ENCODE results near the gene PNMA5. TPM values are rescaled to one million over a fixed set of nuclear protein-coding genes. Genes with fewer than 3 reads are reported as not detected.
"Not testable (repeated sequence)": the region's sequence is repeated elsewhere in the genome, so short reads cannot be mapped to it uniquely, and the experiment has no call there.

The PNMA5 gene
- not detected for total RNA-seq
- long read RNA-seq: 0 reads

DNA sequence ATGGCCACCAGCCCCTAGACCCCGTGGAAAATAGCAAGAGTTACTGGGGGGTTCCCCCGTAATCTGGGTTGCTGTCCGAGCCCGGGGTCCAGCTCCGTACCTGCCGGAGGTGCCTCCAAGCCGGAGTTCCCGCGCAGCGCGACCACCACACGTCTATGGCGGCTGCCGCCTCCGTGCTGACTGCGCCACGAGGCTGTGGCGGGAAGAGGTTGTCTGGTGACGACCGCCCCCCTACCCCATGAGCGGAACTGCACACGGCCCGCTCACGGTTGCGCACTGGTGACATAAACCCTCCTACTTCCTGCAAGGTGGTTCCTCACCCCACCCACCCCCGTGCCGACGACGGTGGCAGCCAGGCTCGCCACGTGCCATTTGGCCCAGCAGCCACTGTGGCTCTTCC, at the start of gene PNMA5:
PNMA5 (minus strand) TSS at position 184 of the 400 bp plus-strand sequence. CDS start 2,518 bp downstream, outside the sequence.
- ATAC-seq (no peak), DNase-seq (ENCODE audit: missing footprints) (no peak)
- intact Hi-C loops (cut with DNase I): no loop called here

DNA sequence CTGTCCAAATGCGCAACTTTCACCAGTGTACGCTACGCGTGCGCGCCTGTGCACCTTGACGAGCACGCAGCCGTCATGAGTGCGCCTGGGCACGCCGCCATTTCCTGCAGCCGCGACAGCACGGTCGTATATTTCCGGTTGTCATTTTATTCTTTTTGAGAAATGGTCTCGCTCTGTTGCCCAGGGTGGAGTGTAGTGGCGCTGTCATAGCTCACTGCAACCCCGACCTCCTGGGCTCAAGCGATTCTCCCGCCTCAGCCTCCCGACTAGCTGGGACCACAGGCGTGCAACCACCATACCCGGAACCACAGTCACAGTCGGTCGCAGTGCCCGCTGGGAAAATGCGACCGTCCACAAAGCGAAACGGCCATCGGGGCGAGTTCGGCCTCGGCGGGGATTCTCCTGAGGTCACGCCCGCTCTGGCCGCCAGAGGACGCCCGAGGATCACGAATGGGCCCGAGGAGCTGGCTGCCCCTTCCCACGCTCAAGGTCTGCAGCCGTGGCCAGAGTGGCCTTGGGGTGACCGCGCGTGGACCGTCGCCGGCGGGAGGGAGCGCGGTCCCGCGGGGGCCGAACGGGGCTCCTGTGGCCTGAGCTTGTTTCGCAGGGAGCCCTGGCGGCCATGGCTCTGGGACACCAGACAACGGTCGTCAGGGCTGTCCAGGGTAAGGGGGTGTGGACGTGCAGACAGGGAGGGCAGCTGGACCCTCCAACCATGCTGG, 38.6 kb upstream of the PNMA5 start:
- peak; percentile 89 for ATAC-seq
- intact Hi-C loops (cut with DNase I): no loop called here

DNA sequence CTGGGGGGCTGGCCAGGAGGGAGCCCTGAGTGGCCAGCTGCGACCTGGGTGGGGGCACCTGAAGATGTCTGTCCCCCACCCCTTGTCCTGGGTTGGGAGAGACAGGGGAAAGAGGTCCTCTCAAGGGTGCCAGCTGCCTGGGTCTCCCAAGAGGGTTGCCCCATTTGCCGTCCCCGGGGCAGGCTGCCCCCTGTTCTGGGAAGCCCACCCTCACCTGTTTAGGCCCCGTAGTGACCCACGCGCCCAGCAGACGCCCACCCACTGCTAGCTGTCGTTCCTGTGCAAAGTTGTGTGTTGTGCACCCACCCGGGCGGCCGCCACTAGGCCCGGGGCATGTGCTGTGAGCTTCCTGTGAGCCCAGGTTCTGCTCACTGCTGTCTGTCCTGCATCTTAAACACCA, 36.9 kb upstream of the PNMA5 start:
- intact Hi-C loops (cut with DNase I): no loop called here
- DNase-seq (ENCODE audit: missing footprints): no peak
- ATAC-seq: no peak

More for the DNA sequence above, 38.6 kb upstream of the PNMA5 start:
- DNase-seq (ENCODE audit: missing footprints): peak; percentile 89

DNA sequence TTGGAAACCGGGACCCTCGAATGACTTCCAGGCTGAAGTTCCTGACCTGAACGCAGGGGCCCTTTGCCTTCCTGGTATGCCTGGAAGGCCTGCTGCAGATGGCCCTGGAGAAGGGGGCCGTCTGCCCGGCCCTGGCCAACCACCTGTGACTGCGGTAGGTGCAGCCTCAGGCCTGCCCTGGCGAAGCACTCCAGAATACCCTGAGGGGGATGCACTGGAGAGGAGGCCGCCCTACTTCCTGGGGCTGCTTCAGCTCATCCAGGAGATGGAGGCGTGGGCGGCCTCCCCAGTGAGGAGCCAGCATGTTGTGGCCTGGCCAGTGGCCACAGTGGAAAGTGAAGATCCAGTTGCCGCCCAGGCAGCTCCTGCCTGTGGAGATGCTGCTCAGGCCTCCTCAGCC, 36.0 kb upstream of the PNMA5 start:
- intact Hi-C loops (cut with DNase I): no loop called here
- DNase-seq (ENCODE audit: missing footprints) (no peak), ATAC-seq (no peak)

DNA sequence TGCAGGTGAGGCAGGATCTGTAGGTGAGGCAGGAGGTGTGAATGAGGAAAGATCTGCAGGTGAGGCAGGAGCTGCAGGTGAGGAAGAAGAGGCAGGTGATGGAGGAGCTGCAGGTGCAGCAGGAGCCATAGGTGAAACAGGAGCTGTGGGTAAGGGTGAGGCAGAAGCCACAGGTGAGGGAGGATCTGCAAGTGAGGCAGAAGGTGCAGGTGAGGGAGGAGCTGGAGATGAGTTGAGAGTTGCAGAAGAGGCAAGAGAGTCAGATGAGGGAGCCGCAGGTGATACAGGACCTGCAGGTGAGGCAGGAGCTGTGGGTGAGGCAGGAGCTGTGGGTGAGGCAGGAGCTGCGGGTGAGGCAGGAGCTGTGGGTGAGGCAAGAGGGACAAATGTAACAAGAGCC, 35.2 kb upstream of the PNMA5 start:
- ATAC-seq (no peak), DNase-seq (ENCODE audit: missing footprints) (no peak)
- intact Hi-C loops (cut with DNase I): no loop called here

DNA sequence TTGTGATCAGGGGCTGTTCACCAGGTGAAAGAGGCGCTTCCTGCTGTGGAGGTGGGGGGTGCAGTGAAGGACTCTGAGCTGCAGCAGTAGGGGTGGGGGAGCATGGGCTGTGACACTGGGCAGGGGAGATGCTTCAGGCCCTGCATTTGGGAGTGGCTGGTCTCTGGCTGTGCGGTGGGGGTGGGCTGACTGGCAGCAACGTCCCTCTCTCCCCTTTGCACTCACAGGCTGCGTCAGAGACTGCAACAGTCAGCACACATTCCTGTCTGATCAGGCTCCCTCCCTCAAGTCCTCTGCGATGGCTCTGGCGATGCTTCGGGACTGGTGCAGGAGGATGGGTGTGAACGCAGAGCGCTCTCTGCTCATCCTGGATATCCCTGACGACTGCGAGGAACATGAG, 34.6 kb upstream of the PNMA5 start:
- ATAC-seq; intact Hi-C loops (cut with DNase I); DNase-seq (ENCODE audit: missing footprints): not testable (repeated sequence)

DNA sequence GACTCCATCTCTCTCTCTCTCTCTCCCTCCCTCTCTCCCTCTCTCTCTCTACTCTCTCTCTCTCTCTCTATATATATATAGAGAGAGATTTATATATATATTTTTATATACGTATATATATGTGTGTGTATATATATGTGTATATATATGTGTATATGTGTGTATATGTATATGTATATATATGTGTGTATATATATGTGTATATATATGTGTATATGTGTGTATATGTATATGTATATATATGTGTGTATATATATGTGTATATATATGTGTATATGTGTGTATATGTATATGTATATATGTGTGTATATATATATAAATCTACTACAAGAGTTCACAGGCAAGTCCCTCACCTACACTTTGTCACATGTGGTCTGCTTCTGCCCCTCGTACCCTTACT, 32.6 kb upstream of the PNMA5 start:
- DNase-seq (ENCODE audit: missing footprints); intact Hi-C loops (cut with DNase I); ATAC-seq: not testable (repeated sequence)

DNA sequence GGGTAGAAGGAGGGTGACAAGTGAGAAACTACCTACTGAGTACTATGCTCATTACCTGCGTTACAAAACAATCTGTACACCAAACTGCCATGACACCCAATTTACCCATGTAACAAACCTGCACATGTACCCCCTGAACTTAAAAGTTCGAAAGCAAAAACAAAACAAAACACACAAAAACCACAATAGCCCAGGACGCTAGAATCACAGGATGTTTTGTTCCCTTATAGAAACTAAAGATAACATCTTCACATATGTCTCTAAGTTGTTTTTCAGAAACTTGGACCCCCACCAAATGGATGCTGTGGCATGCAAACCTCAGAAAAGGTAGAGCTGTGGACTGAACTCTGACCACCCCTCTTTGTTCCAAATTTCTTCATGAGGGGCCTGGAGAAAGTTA, 25.2 kb upstream of the PNMA5 start:
- DNase-seq (ENCODE audit: missing footprints) (no peak), ATAC-seq (no peak)
- intact Hi-C loops (cut with DNase I): no loop called here

DNA sequence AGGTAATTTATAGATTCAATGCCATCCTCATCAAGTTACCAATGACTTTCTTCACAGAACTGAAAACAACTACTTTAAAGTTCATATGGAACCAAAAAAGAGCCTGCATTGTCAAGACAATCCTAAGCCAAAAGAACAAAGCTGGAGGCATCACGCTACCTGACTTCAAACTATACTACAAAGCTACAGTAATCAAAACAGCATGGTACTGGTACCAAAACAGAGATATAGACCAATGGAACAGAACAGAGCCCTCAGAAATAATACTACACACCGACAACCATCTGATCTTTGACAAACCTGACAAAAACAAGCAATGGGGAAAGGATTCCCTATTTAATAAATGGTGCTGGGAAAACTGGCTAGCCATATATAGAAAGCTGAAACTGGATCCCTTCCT, 23.3 kb upstream of the PNMA5 start:
- ATAC-seq; DNase-seq (ENCODE audit: missing footprints); intact Hi-C loops (cut with DNase I): not testable (repeated sequence)

DNA sequence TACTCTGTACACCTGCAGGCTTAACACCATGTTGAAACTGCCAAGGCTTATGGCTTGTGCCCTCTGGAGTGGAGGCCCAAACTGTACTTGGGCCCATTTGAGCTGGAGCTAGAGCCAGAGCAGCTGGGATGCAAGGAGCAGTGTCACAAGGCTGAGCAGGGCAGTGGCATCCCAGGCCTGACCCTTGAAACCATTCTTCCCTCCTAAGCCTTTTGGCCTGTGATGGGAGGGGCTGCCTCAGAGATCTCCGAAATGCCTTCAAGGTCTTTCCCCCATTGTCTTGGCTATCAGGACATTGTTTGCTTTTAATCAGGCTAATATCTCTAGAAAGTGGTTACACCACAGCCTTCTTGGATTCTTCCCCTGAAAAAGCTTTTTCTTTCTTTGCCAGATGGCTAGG, 10.9 kb upstream of the PNMA5 start:
- DNase-seq (ENCODE audit: missing footprints) (no peak), ATAC-seq (no peak)
- intact Hi-C loops (cut with DNase I): no loop called here

DNA sequence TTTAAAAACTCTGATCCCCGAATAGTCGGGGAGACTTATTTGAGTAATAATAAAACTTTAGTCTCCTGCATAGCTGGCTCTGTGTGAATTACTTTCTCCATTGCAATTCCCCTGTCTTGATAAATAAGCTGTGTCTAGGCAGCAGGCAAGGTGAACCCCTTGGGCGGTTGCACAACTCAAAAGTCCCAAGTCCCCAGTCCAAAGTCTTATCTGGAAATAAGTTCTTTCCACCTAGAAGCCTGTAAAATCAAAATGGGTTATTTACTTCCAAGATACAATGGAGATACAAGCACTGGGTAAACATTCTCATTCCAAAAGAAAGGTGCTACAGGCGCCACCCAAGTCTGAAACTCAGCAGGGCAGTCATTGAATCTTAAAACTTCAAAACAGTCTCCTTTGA, 10.1 kb upstream of the PNMA5 start:
- intact Hi-C loops (cut with DNase I): no loop called here
- ATAC-seq: no peak
- no peak for DNase-seq (ENCODE audit: missing footprints)

DNA sequence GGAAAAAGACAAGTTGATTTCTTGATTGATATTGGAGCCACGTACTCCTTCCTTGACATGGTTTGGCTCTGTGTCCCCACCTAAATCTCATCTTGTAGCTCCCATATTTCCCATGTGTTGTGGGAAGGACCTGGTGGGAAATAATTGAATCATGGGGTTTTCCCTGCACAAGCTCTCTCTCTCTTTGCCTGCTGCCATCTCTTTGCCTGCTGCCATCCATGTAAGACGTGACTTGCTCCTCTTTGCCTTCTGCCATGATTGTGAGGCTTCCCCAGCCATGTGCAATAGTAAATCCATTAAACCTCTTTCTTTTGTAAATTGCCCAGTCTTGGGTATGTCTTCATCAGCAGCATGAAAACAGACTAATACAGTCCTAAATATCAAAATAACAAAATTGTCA, 8.3 kb upstream of the PNMA5 start:
- DNase-seq (ENCODE audit: missing footprints); ATAC-seq; intact Hi-C loops (cut with DNase I): not testable (repeated sequence)

DNA sequence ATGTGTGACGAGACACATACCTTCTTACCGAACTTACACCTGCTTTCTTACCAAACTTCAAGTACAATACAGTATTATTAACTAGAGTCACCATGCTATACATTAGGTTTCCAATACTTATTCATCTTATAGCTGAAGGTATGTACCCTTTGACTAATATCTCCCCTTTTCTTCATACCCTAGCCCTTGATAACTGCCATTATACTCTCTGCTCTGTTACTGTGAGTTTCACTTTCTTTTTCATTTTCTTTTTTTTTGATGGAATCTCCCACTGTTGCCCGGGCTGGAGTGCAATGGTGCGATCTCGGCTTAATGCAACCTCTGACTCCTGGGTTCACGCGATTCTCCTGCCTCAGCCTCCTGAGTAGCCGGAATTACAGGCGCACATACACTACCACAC, 3.4 kb upstream of the PNMA5 start:
- no peak for DNase-seq (ENCODE audit: missing footprints)
- ATAC-seq: no peak
- intact Hi-C loops (cut with DNase I): no loop called here

DNA sequence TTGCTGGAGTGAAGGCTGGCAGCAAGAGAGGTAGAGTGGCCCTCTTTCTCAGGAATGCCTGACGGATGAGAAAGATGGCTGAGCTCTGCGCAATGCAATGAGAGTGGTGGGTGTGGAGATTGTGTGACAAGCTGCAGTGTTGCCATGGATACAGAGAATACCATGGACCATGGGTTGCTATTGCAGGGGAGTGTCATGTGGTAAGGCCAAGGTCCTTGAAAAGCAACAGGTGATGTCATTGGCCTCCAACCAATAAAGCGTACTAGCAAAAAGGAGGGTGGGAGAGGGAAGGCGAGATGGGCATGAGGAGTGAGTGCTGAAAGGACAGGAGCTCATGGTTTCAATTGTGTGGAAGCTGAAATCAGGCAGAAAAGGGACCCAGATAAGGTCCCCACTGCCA, 1.8 kb downstream of the PNMA5 start:
- no peak for ATAC-seq
- DNase-seq (ENCODE audit: missing footprints): no peak
- intact Hi-C loops (cut with DNase I): no loop called here

DNA sequence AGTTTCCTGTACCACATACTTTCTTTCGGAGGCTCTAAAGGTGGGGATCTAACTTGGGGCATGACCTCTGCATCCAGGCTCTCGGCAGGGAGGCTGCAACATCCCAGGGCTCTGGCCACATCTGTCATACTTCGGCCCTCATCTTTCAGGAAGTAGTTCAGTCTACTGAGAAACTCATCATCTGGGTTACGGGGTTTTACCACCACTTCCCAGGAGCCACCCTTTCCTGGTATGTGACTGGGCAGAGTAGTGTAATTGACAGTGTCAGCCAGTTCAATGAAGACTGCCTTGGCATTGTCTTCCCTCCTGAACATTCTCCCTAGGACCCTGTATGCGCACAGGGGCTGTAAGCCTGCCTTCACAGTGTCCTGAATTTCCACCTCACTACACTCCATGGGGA, 2.8 kb downstream of the PNMA5 start:
- intact Hi-C loops (cut with DNase I): no loop called here
- DNase-seq (ENCODE audit: missing footprints) (no peak), ATAC-seq (no peak)

DNA sequence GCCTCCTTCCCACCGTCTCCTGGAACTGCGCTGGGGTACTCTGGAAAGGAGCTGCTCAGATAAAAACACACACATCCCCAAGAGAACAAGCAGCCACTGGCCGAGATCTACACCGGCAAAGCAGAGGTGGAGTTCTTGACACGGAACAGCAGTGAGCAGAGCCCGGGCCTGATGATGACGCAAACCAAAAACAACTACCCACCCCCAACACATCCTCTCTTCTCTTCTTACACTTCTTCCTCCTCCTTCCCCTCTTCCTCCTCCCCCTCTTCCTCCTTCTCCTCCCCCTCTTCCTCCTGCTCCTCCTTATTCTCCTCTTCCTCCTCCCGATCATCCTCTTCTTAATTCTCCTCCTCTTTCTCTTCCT, 4.6 kb downstream of the PNMA5 start:
- intact Hi-C loops (cut with DNase I): no loop called here
- no peak for ATAC-seq
- no peak for DNase-seq (ENCODE audit: missing footprints)

DNA sequence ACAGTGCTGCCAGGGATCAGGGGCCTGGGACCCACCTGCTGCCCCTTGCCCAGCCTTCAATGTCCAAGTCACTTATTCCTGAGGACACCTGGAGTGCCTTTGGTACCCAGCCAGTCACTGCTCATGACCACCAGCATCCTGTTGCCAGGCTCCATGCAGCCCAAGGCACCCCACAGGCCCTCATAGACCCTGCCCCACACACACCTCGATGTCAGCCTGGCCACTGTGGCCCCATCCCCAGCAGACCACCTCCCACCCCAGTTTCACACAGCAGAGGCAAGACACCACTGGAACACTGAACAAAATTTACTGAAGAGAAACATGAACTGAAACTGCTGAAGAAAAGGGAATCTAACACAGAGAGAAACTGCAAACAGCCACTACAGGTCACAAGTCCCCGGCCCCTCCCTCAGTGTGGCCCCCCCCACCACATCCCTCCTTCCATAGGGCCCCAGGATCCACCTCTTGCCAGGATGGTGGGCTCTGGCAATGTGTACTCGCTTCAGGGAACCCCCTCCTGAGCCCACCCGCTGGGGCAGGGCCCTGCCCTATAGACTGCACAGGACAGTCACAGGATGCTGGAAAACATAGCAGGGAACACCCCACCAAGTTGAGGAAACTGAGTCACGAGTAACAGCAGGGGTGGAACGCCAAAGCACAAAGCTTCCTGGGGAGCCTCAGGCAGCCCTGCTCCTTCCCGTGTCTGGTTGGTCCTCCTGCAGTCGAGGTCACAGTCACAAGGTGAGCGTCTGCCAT, 5.2 kb downstream of the PNMA5 start:
- intact Hi-C loops (cut with DNase I): no loop called here
- no peak for DNase-seq (ENCODE audit: missing footprints)
- ATAC-seq: no peak

DNA sequence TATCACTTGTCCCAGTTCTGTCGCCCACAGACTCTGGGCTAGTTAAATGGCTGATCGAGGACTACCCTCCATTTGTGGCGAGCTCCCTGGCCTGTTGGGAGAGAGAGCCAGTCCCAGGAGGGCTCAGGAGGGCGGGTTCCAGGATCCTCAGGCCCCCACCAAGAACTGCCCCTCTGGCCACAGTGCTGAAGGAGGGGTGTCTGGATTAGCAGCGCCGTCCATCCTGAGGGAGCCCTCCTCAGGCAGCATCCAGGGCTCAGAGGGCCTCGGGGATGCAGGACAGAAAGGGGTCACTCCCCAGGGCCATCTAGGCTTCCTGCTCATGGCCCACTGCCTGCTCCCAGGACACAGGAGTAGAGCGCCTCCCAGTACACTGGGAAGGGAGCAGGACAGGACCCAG, 6.1 kb downstream of the PNMA5 start:
- intact Hi-C loops (cut with DNase I): no loop called here
- no peak for ATAC-seq

DNA sequence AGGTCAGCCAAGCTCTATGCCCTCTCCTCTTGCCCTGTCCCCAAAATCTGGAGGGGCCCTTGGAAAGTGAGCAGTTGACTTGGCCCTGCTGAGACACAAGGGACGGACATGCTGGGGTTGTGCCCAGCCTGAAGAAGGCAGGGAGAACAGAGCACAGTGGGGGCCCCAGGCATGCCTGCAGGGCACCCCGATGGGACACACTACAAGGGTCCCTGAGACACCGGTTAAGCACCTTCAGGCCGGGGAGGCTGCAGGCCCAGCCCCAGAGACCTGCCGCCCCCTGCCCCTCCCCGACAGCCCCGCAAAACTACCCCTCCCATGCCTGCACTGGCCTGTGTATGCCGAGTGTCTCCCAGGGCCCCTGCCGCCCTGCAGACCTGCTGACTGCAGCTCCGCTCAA, 6.8 kb downstream of the PNMA5 start:
- intact Hi-C loops (cut with DNase I); ATAC-seq: not testable (repeated sequence)

More for the DNA sequence above, 6.1 kb downstream of the PNMA5 start:
- DNase-seq (ENCODE audit: missing footprints): no peak

DNA sequence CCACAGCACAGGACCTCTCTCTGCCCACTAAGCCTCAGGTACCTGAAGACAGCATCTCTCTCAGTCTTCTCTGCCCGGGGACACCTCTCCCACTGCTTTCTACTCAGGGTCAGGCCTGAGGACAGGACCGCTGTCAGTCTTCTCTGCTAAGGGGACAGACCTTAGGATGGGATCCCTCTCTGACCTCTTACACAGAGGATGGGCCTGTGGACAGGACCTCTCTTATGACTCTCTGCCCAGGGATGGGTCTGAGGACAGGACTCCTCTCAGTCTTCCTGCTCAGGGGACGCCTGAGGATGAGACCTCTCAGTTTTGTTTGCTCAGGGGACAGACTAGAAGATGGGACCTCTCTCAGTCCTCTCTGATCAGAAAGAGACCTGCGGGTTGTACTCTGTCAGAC, 8.5 kb downstream of the PNMA5 start:
- DNase-seq (ENCODE audit: missing footprints); intact Hi-C loops (cut with DNase I); ATAC-seq: not testable (repeated sequence)

More for the DNA sequence above, 6.8 kb downstream of the PNMA5 start:
- not testable (repeated sequence) for DNase-seq (ENCODE audit: missing footprints)

Data from Right ventricle myocardium inferior (tissue), 1 donor.